ENCODE results near the gene BMP6. TPM values are rescaled to one million over a fixed set of nuclear protein-coding genes. Genes with fewer than 3 reads are reported as not detected.

The BMP6 gene
- total and polyA plus RNA-seq, 2 of the 8 experiments (the other 6 are each of a cell fraction or from before 2014, with no cell fraction given): 2.0 to 2.1 TPM

- no peak overlapping the region for H2BK5ac ChIP-seq (ENCODE audit: low read depth, low read length)
- WGBS, 2 experiments (ENCODE audit: extremely low coverage in 1 of 2, insufficient coverage in 1 of 2, insufficient read length in 1 of 2, insufficient replicate concordance in 2 of 2, low coverage in 1 of 2, low lambda C conversion rate in 2 of 2, missing lambda C conversion rate in 1 of 2): 80% methylated on average over 3 of the region's 3 CpGs; no CpG with 5 or more reads in 1 of the 2 experiments
- peaks cover 31 to 37% (median 33%) of the 10 kb centered on the region in 4 experiments for H3K27me3 ChIP-seq (replicated peaks in 1 of 4; ENCODE audit: control insufficient read depth in 3 of 4, extremely low read depth in 1 of 4, insufficient read depth in 3 of 4, low read length in 3 of 4)
- H2BK12ac ChIP-seq (ENCODE audit: low read depth, low read length): no peak overlapping the region
- H3K79me1 ChIP-seq (ENCODE audit: low read depth, low read length): no peaks in the 10 kb centered on the region
- H2BK20ac ChIP-seq (ENCODE audit: low read length): no peak overlapping the region
- no peak overlapping the region for H2AFZ ChIP-seq (ENCODE audit: low read length)
- no peak overlapping the region for H2BK120ac ChIP-seq (replicated peaks; ENCODE audit: low read depth, low read length)
- no peak overlapping the region for H4K5ac ChIP-seq (ENCODE audit: insufficient read length, low read depth, low read length)
- H2AK5ac ChIP-seq (ENCODE audit: low read depth, low read length): no peak overlapping the region
- no peaks in the 10 kb centered on the region for H4K20me1 ChIP-seq (replicated peaks in 1 of 2; ENCODE audit: control insufficient read depth in 1 of 2, insufficient read depth in 2 of 2, low read length in 2 of 2)
- H3K23me2 ChIP-seq (ENCODE audit: low read depth, low read length): peaks cover 7% of the 10 kb centered on the region
- peaks cover 0 to 2% (median 0%) of the 10 kb centered on the region in 4 experiments; a peak in 1 of 8 replicates for H3K36me3 ChIP-seq (ENCODE audit: control insufficient read depth in 2 of 4, insufficient read depth in 4 of 4, low read length in 3 of 4)
- ChIA-PET CTCF (ENCODE audit: partially characterized antibody) (interaction anchor here (0.6 to 3.5 kb wide), 20 partner anchors 11 to 271 kb away, joined by 3 to 16 read pairs (median 4); no protein-coding TSS in a partner anchor), POLR2A (ENCODE audit: partially characterized antibody) (no interaction called here)
- H3K4me2 ChIP-seq (ENCODE audit: insufficient read depth in 1 of 2, low read depth in 2 of 2, low read length in 2 of 2): no peak overlapping the region
- H3K79me2 ChIP-seq (ENCODE audit: control insufficient read depth in 1 of 2, insufficient read depth in 2 of 2, low read length in 2 of 2): no peaks in the 10 kb centered on the region
- no peak overlapping the region for H4K91ac ChIP-seq (replicated peaks; ENCODE audit: insufficient read length, low read length)
- FAIRE-seq: no peak
- H3K4me1 ChIP-seq (replicated peaks in 1 of 4; ENCODE audit: control insufficient read depth in 3 of 4, insufficient read depth in 4 of 4, low read length in 3 of 4): peaks cover 2 to 7% (median 3%) of the 10 kb centered on the region in 4 experiments; a peak in 5 of 7 replicates
- H3K23ac ChIP-seq (ENCODE audit: insufficient read length): no peak overlapping the region
- H2BK15ac ChIP-seq (ENCODE audit: low read length): no peak overlapping the region
- no peaks in the 10 kb centered on the region for H3K9me3 ChIP-seq (ENCODE audit: insufficient read depth in 2 of 2, low read depth in 1 of 2, low read length in 1 of 2)
- no peak overlapping the region for H3K14ac ChIP-seq (ENCODE audit: insufficient read length)
- no peak overlapping the region for H3K18ac ChIP-seq (ENCODE audit: extremely low read depth, low read length)
- no peak overlapping the region for H3K56ac ChIP-seq (replicated peaks; ENCODE audit: insufficient read length, low read depth, low read length)
- H3K27ac ChIP-seq (ENCODE audit: low read depth, low read length): no peak overlapping the region
- no peak overlapping the region for H4K8ac ChIP-seq (ENCODE audit: extremely low read depth, insufficient read depth, low read length)
- no peak for DNase-seq (ENCODE audit: low read depth in 1 of 2, low spot score in 2 of 2)
- H3K9ac ChIP-seq (replicated peaks in 1 of 4; ENCODE audit: extremely low read depth in 1 of 4, low read depth in 3 of 4, low read length in 3 of 4): no peak overlapping the region
- H3K4me3 ChIP-seq (ENCODE audit: extremely low read depth in 1 of 4, insufficient read depth in 2 of 4, low read depth in 3 of 4, low read length in 4 of 4): no peak overlapping the region
- H3K4ac ChIP-seq (replicated peaks; ENCODE audit: insufficient read length, low read depth, low read length): no peak overlapping the region
- TF ChIP-seq RAD21 (IDR thresholded peaks at IDR 0.05 in 1 of 2, conservative IDR thresholded peaks at IDR 0.05 in 1 of 2; ENCODE audit: low read depth in 2 of 2, low read length in 2 of 2): peak in 1 of 2 experiments; percentile 16; a peak in 2 of 4 replicates
These were observed 4.2 kb upstream of the BMP6 start for GRCh38 chr6:7721649-7722048.

Data from H1 (cell line).